Measurements from ENCODE around the gene CCN5. TPM values are rescaled to one million over a fixed set of nuclear protein-coding genes. Genes with fewer than 3 reads are reported as not detected.
A peak's percentile ranks its signal among the peaks of the same experiment; 100 is the strongest.

Gene CCN5
- total and polyA plus RNA-seq, 2 experiments from 2014 or later, result 23.6 to 47.3 TPM

DNA sequence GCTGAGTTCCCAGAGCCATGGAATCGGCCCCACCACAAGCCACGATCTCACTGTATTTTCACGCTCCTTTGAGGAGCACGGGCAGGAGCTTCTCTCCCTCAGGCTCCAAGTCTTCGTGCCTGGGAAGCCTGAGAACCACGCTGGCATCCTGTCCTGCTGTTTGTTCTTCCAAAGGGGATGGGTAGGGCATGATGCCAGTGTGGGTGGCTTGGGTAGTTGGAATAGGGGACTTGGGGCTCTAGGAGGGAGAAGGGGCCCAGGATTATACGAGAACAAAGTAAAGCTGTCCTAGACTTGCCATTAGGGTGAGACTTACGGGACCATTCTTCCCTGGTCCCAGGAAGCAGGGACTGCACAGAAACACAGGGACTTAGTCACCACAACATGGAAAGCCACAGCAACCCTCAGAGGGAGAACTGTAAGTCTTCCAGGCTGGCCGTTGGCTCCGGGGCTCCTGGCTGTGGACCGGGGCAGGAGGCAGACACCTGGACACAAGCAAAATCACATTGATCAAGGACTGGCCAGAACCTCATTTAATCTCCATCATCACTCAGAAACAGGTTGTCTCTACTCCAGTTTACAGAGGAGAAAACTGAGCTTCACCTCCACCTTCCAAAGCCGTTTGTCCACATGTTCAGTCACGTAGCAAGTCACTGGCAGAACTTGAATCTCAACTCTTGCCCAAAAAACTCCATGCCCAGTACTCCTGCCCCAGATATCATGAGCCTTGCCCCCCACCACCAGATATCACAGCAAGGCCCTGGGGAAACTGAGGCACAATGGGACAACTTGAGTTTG, 1.3 kb downstream of the CCN5 start:
- Histone ChIP-seq H3K9ac (peak overlapping the region; percentile 48), H3K4me1 (ENCODE audit: insufficient read depth) (peaks cover 53% of the 10 kb centered on the region), H3K36me3 (ENCODE audit: low read depth) (no peaks in the 10 kb centered on the region), H3F3A (ENCODE audit: insufficient read depth) (peaks cover 40% of the 10 kb centered on the region), H2AFZ (peak overlapping the region; percentile 50; the same call in 1 of the 2 replicates), H4K20me1 (ENCODE audit: insufficient read depth) (no peaks in the 10 kb centered on the region), H3K4me2 (ENCODE audit: unreplicated experiment) (peak overlapping the region; percentile 74), H3K27ac (peak overlapping the region; percentile 38), H3K27me3 (replicated peaks; ENCODE audit: insufficient read depth) (no peaks in the 10 kb centered on the region), H3K9me3 (ENCODE audit: low read depth) (no peaks in the 10 kb centered on the region), H3K79me2 (ENCODE audit: insufficient read depth) (no peaks in the 10 kb centered on the region), H3K4me3 (peak overlapping the region; percentile 18; the same call in 1 of the 2 replicates), H3K9me2 (ENCODE audit: insufficient read depth) (no peaks in the 10 kb centered on the region)
- 19 to 22% methylated on average over 13 of the region's 13 CpGs for WGBS, 2 experiments (ENCODE audit: low coverage in 1 of 2, low lambda C conversion rate in 2 of 2, missing lambda C conversion rate in 2 of 2)
- in situ Hi-C loops (cut with MboI), result no loop called here
- DNase-seq, result peak; percentile 58
- TF ChIP-seq EZH2 (IDR thresholded peaks at IDR 0.05; ENCODE audit: insufficient read depth, poor library complexity, severe bottlenecking) (no peak), EZH2phosphoT487 (IDR thresholded peaks at IDR 0.05; ENCODE audit: insufficient read depth, low read depth) (no peak)

DNA sequence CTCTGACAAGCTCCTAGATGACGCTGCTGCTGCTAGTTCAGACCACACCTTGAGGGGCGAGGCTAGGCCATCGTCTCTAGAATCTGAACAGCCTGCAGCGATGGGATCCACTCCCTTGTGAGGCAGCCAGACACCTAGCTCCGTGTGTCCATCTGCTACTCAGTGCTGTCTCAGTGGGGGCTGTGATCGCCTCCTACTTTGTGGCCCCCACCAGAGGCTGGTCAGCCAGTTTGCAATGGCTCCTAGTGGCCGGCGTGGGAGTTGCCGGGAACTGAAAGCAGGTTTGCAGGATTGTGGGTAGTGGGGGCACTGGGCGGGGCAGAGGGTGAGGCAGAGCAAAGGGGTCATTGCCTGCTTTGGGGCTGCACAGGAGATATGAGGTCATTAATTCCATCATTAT, 2.8 kb downstream of the CCN5 start:
- Histone ChIP-seq H3K9ac (no peak overlapping the region), H3K27ac (no peak overlapping the region), H2AFZ (no peak overlapping the region), H3K4me2 (ENCODE audit: unreplicated experiment) (no peak overlapping the region), H3K27me3 (replicated peaks; ENCODE audit: insufficient read depth) (no peaks in the 10 kb centered on the region), H4K20me1 (ENCODE audit: insufficient read depth) (no peaks in the 10 kb centered on the region), H3K4me3 (no peak overlapping the region), H3K36me3 (ENCODE audit: low read depth) (no peaks in the 10 kb centered on the region), H3F3A (ENCODE audit: insufficient read depth) (peaks cover 46% of the 10 kb centered on the region), H3K4me1 (ENCODE audit: insufficient read depth) (peaks cover 58% of the 10 kb centered on the region), H3K79me2 (ENCODE audit: insufficient read depth) (no peaks in the 10 kb centered on the region), H3K9me2 (ENCODE audit: insufficient read depth) (no peaks in the 10 kb centered on the region), H3K9me3 (ENCODE audit: low read depth) (no peaks in the 10 kb centered on the region)
- DNase-seq, result no peak
- WGBS, 2 experiments (ENCODE audit: low coverage in 1 of 2, low lambda C conversion rate in 2 of 2, missing lambda C conversion rate in 2 of 2), result 40 to 48% methylated on average over 9 to 10 of the region's 10 CpGs
- in situ Hi-C loops (cut with MboI), result no loop called here
- TF ChIP-seq EZH2phosphoT487 (IDR thresholded peaks at IDR 0.05; ENCODE audit: insufficient read depth, low read depth) (no peak), EZH2 (IDR thresholded peaks at IDR 0.05; ENCODE audit: insufficient read depth, poor library complexity, severe bottlenecking) (no peak)

DNA sequence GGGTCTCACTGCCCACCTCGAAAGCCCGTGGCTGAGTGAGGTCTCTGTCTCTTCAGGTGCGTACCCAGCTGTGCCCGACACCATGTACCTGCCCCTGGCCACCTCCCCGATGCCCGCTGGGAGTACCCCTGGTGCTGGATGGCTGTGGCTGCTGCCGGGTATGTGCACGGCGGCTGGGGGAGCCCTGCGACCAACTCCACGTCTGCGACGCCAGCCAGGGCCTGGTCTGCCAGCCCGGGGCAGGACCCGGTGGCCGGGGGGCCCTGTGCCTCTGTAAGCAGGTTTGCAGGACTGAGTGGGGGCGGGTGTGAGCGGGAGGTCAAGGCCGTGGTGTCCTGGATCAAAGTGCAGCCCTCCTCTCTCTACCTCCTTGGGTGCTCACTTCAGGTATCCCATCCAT, 4.7 kb downstream of the CCN5 start:
- H3K4me3 ChIP-seq, result no peak overlapping the region
- in situ Hi-C loops (cut with MboI), result no loop called here
- peaks cover 47% of the 10 kb centered on the region for H3K4me1 ChIP-seq (ENCODE audit: insufficient read depth)
- H3F3A ChIP-seq (ENCODE audit: insufficient read depth), result peaks cover 46% of the 10 kb centered on the region
- peak overlapping the region; percentile 72 for H3K4me2 ChIP-seq (ENCODE audit: unreplicated experiment)
- no peaks in the 10 kb centered on the region for H3K9me3 ChIP-seq (ENCODE audit: low read depth)
- TF ChIP-seq EZH2phosphoT487 (IDR thresholded peaks at IDR 0.05; ENCODE audit: insufficient read depth, low read depth), result no peak
- no peak for TF ChIP-seq EZH2 (IDR thresholded peaks at IDR 0.05; ENCODE audit: insufficient read depth, poor library complexity, severe bottlenecking)
- no peaks in the 10 kb centered on the region for H3K36me3 ChIP-seq (ENCODE audit: low read depth)
- no peaks in the 10 kb centered on the region for H3K79me2 ChIP-seq (ENCODE audit: insufficient read depth)
- no peak overlapping the region for H2AFZ ChIP-seq
- H3K9ac ChIP-seq, result peak overlapping the region; percentile 77
- H4K20me1 ChIP-seq (ENCODE audit: insufficient read depth), result no peaks in the 10 kb centered on the region
- 80 to 85% methylated on average over 19 of the region's 19 CpGs for WGBS, 2 experiments (ENCODE audit: low coverage in 1 of 2, low lambda C conversion rate in 2 of 2, missing lambda C conversion rate in 2 of 2)
- no peaks in the 10 kb centered on the region for H3K9me2 ChIP-seq (ENCODE audit: insufficient read depth)
- no peak for DNase-seq
- no peaks in the 10 kb centered on the region for H3K27me3 ChIP-seq (replicated peaks; ENCODE audit: insufficient read depth)
- H3K27ac ChIP-seq, result peak overlapping the region; percentile 97

DNA sequence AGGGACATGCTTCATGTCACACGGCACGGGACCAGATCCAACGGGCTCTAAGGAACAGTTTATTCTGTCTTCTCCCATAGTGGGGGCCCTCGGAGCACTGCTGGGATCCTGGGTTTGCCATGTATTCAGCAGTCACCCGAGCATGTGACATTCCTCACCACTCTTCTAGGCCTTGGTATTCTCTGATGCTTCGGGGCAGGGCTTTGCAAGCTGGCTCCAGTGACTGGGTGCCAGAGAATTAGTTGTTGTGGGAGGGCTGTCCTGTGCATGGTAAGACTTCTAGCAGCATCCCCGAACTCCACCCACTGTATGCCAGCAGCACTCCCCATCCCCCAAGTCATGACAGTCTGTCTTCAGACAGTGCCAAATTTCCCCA, 5.4 kb downstream of the CCN5 start:
- Histone ChIP-seq H3K9ac (peak overlapping the region; percentile 77), H3K9me3 (ENCODE audit: low read depth) (no peaks in the 10 kb centered on the region), H4K20me1 (ENCODE audit: insufficient read depth) (no peaks in the 10 kb centered on the region), H3K27me3 (replicated peaks; ENCODE audit: insufficient read depth) (no peaks in the 10 kb centered on the region), H3K9me2 (ENCODE audit: insufficient read depth) (no peaks in the 10 kb centered on the region), H3F3A (ENCODE audit: insufficient read depth) (peaks cover 45% of the 10 kb centered on the region), H3K79me2 (ENCODE audit: insufficient read depth) (no peaks in the 10 kb centered on the region), H3K4me3 (peak overlapping the region; percentile 29; the same call in 1 of the 2 replicates), H3K36me3 (ENCODE audit: low read depth) (no peaks in the 10 kb centered on the region), H2AFZ (no peak overlapping the region), H3K4me2 (ENCODE audit: unreplicated experiment) (peak overlapping the region; percentile 72), H3K4me1 (ENCODE audit: insufficient read depth) (peaks cover 39% of the 10 kb centered on the region), H3K27ac (peak overlapping the region; percentile 97)
- in situ Hi-C loops (cut with MboI), result no loop called here
- peak; percentile 93 for DNase-seq
- TF ChIP-seq EZH2 (IDR thresholded peaks at IDR 0.05; ENCODE audit: insufficient read depth, poor library complexity, severe bottlenecking), result no peak
- no peak for TF ChIP-seq EZH2phosphoT487 (IDR thresholded peaks at IDR 0.05; ENCODE audit: insufficient read depth, low read depth)
- 3% methylated on average over 7 of the region's 7 CpGs for WGBS, 2 experiments (ENCODE audit: low coverage in 1 of 2, low lambda C conversion rate in 2 of 2, missing lambda C conversion rate in 2 of 2)
